Panc1 (cell line): ENCODE results near the gene MTHFD2L.

Experiments
- POLR2AphosphoS5 ChIP-seq: IDR thresholded peaks from 2 replicates; pipeline ENCODE4 v1.6.1; 2012; ENCODE audit warnings: mild to moderate bottlenecking, low read depth, low read length, moderate library complexity
- SIN3A ChIP-seq: IDR thresholded peaks from 2 replicates; pipeline ENCODE4 v1.6.1; 2012; ENCODE audit warnings: low read depth, mild to moderate bottlenecking, low read length, moderate library complexity, borderline replicate concordance; ENCODE audit not compliant: insufficient read depth
- TF ChIP-seq, protein P1 (sequence below): fragments of 450-650 bp; IDR thresholded peaks from 2 replicates; pipeline ENCODE4 v1.5.1; 2017; ENCODE audit warnings: mild to moderate bottlenecking
- TF ChIP-seq, protein P2 (sequence below), 2 experiments: IDR thresholded peaks; 2 replicates each; pipeline ENCODE4 v1.6.1; 2011 to 2012; ENCODE audit warnings: low read depth in 2 of 2, control low read depth in 1 of 2, low read length in 1 of 2, mild to moderate bottlenecking in 1 of 2, moderate library complexity in 1 of 2; ENCODE audit not compliant: insufficient read depth in 1 of 2

DNA sequence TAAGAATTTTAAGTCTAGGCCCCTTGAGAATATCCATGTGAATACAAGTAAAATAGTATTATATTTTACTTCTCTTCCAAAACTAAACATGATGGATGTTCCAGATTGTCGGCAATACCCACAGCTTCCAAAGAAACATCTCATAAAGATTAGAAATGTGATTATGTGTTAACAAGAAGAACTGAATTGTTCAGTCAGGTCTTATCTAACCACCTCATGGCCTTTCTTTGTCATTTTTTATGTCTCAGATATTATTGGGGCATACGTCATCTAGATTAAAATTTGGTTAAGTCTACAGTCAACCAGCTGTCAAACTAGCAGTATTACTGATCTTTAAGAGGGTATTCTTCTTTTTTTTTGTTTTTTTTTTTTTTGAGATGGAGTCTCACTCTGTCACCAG lies 160.4 kb downstream of the MTHFD2L start:
- TF ChIP-seq, protein P1, sequence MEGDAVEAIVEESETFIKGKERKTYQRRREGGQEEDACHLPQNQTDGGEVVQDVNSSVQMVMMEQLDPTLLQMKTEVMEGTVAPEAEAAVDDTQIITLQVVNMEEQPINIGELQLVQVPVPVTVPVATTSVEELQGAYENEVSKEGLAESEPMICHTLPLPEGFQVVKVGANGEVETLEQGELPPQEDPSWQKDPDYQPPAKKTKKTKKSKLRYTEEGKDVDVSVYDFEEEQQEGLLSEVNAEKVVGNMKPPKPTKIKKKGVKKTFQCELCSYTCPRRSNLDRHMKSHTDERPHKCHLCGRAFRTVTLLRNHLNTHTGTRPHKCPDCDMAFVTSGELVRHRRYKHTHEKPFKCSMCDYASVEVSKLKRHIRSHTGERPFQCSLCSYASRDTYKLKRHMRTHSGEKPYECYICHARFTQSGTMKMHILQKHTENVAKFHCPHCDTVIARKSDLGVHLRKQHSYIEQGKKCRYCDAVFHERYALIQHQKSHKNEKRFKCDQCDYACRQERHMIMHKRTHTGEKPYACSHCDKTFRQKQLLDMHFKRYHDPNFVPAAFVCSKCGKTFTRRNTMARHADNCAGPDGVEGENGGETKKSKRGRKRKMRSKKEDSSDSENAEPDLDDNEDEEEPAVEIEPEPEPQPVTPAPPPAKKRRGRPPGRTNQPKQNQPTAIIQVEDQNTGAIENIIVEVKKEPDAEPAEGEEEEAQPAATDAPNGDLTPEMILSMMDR, result no peak
- TF ChIP-seq POLR2AphosphoS5 (no peak), SIN3A (no peak)
- TF ChIP-seq, protein P2, sequence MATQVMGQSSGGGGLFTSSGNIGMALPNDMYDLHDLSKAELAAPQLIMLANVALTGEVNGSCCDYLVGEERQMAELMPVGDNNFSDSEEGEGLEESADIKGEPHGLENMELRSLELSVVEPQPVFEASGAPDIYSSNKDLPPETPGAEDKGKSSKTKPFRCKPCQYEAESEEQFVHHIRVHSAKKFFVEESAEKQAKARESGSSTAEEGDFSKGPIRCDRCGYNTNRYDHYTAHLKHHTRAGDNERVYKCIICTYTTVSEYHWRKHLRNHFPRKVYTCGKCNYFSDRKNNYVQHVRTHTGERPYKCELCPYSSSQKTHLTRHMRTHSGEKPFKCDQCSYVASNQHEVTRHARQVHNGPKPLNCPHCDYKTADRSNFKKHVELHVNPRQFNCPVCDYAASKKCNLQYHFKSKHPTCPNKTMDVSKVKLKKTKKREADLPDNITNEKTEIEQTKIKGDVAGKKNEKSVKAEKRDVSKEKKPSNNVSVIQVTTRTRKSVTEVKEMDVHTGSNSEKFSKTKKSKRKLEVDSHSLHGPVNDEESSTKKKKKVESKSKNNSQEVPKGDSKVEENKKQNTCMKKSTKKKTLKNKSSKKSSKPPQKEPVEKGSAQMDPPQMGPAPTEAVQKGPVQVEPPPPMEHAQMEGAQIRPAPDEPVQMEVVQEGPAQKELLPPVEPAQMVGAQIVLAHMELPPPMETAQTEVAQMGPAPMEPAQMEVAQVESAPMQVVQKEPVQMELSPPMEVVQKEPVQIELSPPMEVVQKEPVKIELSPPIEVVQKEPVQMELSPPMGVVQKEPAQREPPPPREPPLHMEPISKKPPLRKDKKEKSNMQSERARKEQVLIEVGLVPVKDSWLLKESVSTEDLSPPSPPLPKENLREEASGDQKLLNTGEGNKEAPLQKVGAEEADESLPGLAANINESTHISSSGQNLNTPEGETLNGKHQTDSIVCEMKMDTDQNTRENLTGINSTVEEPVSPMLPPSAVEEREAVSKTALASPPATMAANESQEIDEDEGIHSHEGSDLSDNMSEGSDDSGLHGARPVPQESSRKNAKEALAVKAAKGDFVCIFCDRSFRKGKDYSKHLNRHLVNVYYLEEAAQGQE (IDR thresholded peaks at IDR 0.05; ENCODE audit: insufficient read depth in 1 of 2, low read depth in 2 of 2, low read length in 1 of 2), result no peak
